SK-N-SH treated with all-trans-retinoic acid at 6 μM for 48 hours (cell line): ENCODE data around the gene CCDC183.
"Not testable (repeated sequence)": the region's sequence is repeated elsewhere in the genome, so short reads cannot be mapped to it uniquely, and the experiment has no call there.

Source experiments
- ATAC-seq: fragments of 200-7000 bp; cut with Tn5 transposase; 3 replicates; pipeline ENCODE4 v1.9.1; 2020; ENCODE audit warnings: mild to moderate bottlenecking, moderate library complexity
- ARNTL ChIP-seq: fragments of 450-650 bp; formaldehyde crosslinking; IDR thresholded peaks from 2 replicates; pipeline ENCODE4 v1.5.0; 2020; ENCODE audit warnings: low read depth, mild to moderate bottlenecking, moderate library complexity, borderline replicate concordance
- BACH2 ChIP-seq: fragments of 250-450 bp; sonication (Bioruptor Pico); IDR thresholded peaks from 2 replicates; pipeline ENCODE4 v1.9.0; 2021; ENCODE audit warnings: mild to moderate bottlenecking, borderline replicate concordance
- CSDC2 ChIP-seq: fragments of 250-450 bp; sonication (Bioruptor Pico); IDR thresholded peaks from 2 replicates; pipeline ENCODE4 v1.5.0; 2020; ENCODE audit warnings: mild to moderate bottlenecking, moderate library complexity
- CSRNP3 ChIP-seq: fragments of 250-450 bp; sonication (Bioruptor Pico); IDR thresholded peaks from 2 replicates; pipeline ENCODE4 v1.5.1; 2021; ENCODE audit warnings: mild to moderate bottlenecking, moderate library complexity
- GLIS3 ChIP-seq: fragments of 250-450 bp; sonication (Bioruptor Pico); IDR thresholded peaks from 2 replicates; pipeline ENCODE4 v1.5.0; 2020; ENCODE audit warnings: mild to moderate bottlenecking, moderate library complexity
- ISL1 ChIP-seq: fragments of 250-450 bp; sonication (Bioruptor Pico); IDR thresholded peaks from 2 replicates; pipeline ENCODE4 v2.1.2; 2022; ENCODE audit warnings: mild to moderate bottlenecking, moderate library complexity
- OSR1 ChIP-seq: fragments of 250-450 bp; sonication (Bioruptor Pico); IDR thresholded peaks from 2 replicates; pipeline ENCODE4 v1.8.0; 2022; ENCODE audit warnings: moderate library complexity, mild to moderate bottlenecking, inconsistent platforms
- PATZ1 ChIP-seq: fragments of 250-450 bp; sonication (Bioruptor Pico); IDR thresholded peaks from 2 replicates; pipeline ENCODE4 v1.8.0; 2020; ENCODE audit warnings: mild to moderate bottlenecking, moderate library complexity, borderline replicate concordance
- POU6F1 ChIP-seq: fragments of 250-450 bp; sonication (Bioruptor Pico); IDR thresholded peaks from 2 replicates; pipeline ENCODE4 v1.8.0; 2021; ENCODE audit warnings: low read depth, mild to moderate bottlenecking, moderate library complexity, borderline replicate concordance
- RARB ChIP-seq: fragments of 250-450 bp; sonication (Bioruptor Pico); IDR thresholded peaks from 2 replicates; pipeline ENCODE4 v1.8.0; 2021; ENCODE audit warnings: mild to moderate bottlenecking, moderate library complexity
- SNAI2 ChIP-seq: fragments of 250-450 bp; sonication (Bioruptor Pico); IDR thresholded peaks from 2 replicates; pipeline ENCODE4 v1.5.0; 2020; ENCODE audit warnings: mild to moderate bottlenecking, moderate library complexity
- TCF4 ChIP-seq: fragments of 250-450 bp; sonication (Bioruptor Pico); IDR thresholded peaks from 2 replicates; pipeline ENCODE4 v1.8.0; 2021; ENCODE audit warnings: mild to moderate bottlenecking, moderate library complexity, borderline replicate concordance
- TSHZ2 ChIP-seq: fragments of 250-450 bp; sonication (Bioruptor Pico); IDR thresholded peaks from 2 replicates; pipeline ENCODE4 v1.5.0; 2020; ENCODE audit warnings: mild to moderate bottlenecking, moderate library complexity
- ZC3H10 ChIP-seq: fragments of 250-450 bp; sonication (Bioruptor Pico); IDR thresholded peaks from 2 replicates; pipeline ENCODE4 v1.5.1; 2021; ENCODE audit warnings: mild to moderate bottlenecking, moderate library complexity
- ZFP3 ChIP-seq: fragments of 250-450 bp; sonication (Bioruptor Pico); IDR thresholded peaks from 2 replicates; pipeline ENCODE4 v1.5.0; 2020; ENCODE audit warnings: mild to moderate bottlenecking, moderate library complexity
- ZFP30 ChIP-seq: fragments of 450-650 bp; formaldehyde crosslinking; IDR thresholded peaks from 2 replicates; pipeline ENCODE4 v1.5.0; 2022; ENCODE audit warnings: mild to moderate bottlenecking, moderate library complexity
- ZNF565 ChIP-seq: fragments of 450-650 bp; formaldehyde crosslinking; conservative IDR thresholded peaks from 2 replicates; pipeline ENCODE4 v1.5.0; 2020; ENCODE audit warnings: low read depth, mild to moderate bottlenecking, moderate library complexity
- ZNF70 ChIP-seq: fragments of 450-650 bp; formaldehyde crosslinking; IDR thresholded peaks from 2 replicates; pipeline ENCODE4 v1.5.0; 2020; ENCODE audit warnings: mild to moderate bottlenecking, moderate library complexity
- ZNF8 ChIP-seq: fragments of 450-650 bp; formaldehyde crosslinking; IDR thresholded peaks from 2 replicates; pipeline ENCODE4 v1.5.0; 2020; ENCODE audit warnings: mild to moderate bottlenecking, moderate library complexity

CCDC183 gene

GRCh38 chr9:136831720-136832104 lies 35.6 kb downstream of the CCDC183 start:
- TF ChIP-seq ZNF70 (CRISPR knock-in tag) (no peak), POU6F1 (no peak), OSR1 (no peak), CSDC2 (no peak), ZC3H10 (CRISPR knock-in tag) (no peak), SNAI2 (CRISPR knock-in tag) (no peak), ZNF565 (CRISPR knock-in tag) (no peak), CSRNP3 (no peak), TCF4 (CRISPR knock-in tag) (no peak), ZNF8 (CRISPR knock-in tag) (no peak), ARNTL (CRISPR knock-in tag) (no peak)
- ATAC-seq: no peak

GRCh38 chr9:136832581-136832980 lies 36.4 kb downstream of the CCDC183 start:
- no peak for TF ChIP-seq ZFP30 (CRISPR knock-in tag)
- no peak for TF ChIP-seq ZNF565 (CRISPR knock-in tag)
- TF ChIP-seq ZFP3 (CRISPR knock-in tag): no peak
- TF ChIP-seq ZNF70 (CRISPR knock-in tag): no peak
- no peak for TF ChIP-seq BACH2 (CRISPR knock-in tag)
- TF ChIP-seq TSHZ2 (CRISPR knock-in tag): no peak
- no peak for TF ChIP-seq RARB (CRISPR knock-in tag)
- TF ChIP-seq ISL1 (CRISPR knock-in tag): no peak
- ATAC-seq: no peak

- not testable (repeated sequence) for ATAC-seq
These were observed 37.4 kb downstream of the CCDC183 start for GRCh38 chr9:136833381-136834048.

- TF ChIP-seq BACH2 (CRISPR knock-in tag) (no peak), GLIS3 (CRISPR knock-in tag) (no peak), ISL1 (CRISPR knock-in tag) (no peak), ZFP30 (CRISPR knock-in tag) (no peak), PATZ1 (no peak), ZFP3 (CRISPR knock-in tag) (no peak)
- no peak for ATAC-seq
These were observed 39.2 kb downstream of the CCDC183 start for GRCh38 chr9:136835162-136835931.
